ENCODE measurements around the gene RNF115.

DNA sequence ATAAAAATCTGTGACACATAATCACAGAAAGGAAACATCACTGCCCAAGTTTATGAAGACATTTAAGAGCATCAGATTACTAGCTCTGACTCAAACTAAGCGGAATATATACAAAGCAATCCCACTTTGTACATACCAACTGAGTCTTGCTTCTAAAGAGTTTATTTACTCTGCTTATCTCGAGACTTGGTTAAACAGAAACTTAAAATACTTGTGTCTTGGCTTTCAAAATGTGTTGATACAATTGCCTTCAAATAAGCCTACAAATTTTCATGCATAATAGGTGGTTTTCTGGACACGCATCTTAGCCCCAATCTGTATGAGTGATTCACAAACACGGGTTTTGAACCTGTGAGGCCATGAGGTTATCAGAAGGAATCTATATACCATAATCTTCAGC, 83.6 kb downstream of the RNF115 start:
- TF ChIP-seq, protein P1, sequence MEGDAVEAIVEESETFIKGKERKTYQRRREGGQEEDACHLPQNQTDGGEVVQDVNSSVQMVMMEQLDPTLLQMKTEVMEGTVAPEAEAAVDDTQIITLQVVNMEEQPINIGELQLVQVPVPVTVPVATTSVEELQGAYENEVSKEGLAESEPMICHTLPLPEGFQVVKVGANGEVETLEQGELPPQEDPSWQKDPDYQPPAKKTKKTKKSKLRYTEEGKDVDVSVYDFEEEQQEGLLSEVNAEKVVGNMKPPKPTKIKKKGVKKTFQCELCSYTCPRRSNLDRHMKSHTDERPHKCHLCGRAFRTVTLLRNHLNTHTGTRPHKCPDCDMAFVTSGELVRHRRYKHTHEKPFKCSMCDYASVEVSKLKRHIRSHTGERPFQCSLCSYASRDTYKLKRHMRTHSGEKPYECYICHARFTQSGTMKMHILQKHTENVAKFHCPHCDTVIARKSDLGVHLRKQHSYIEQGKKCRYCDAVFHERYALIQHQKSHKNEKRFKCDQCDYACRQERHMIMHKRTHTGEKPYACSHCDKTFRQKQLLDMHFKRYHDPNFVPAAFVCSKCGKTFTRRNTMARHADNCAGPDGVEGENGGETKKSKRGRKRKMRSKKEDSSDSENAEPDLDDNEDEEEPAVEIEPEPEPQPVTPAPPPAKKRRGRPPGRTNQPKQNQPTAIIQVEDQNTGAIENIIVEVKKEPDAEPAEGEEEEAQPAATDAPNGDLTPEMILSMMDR (IDR thresholded peaks at IDR 0.05) = no peak
- no peak for TF ChIP-seq POLR2A (IDR thresholded peaks at IDR 0.05)
